NCI-H2196 (cell line): Measurements from ENCODE around the gene ARMC12.
"Not testable (repeated sequence)": the region's sequence is repeated elsewhere in the genome, so short reads cannot be mapped to it uniquely, and the experiment has no call there.

Experiments
- DNase-seq: peaks from one replicate; lab custom pipeline; 2025; ENCODE audit not compliant: unreplicated experiment; lab: John Stamatoyannopoulos, UW

Gene ARMC12

DNA sequence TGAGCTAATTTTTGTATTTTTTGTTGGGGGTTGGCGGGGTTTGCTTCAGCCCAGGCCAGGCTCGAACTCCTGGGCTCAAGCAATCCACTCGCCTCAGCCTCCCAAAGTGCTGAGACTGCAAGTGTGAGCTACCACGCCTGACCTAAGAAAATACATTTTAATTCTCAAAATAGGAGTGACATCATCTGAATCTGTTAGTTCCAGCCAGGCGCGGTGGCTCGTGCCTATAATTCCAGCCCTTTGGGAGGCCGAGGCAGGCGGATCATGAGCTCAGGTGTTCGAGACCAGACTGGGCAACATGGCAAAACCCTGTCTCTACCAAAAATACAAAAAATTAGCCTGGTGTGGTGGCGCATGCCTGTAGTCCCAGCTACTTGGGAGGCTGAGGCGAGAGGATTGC, 2.5 kb upstream of the ARMC12 start:
- DNase-seq = not testable (repeated sequence)

GRCh38 chr6:35735452-35735851, 1.4 kb upstream of the ARMC12 start:
- no peak for DNase-seq

- peak; percentile 74 for DNase-seq
Observed at GRCh38 chr6:35736253-35736894, 458 bp upstream of the ARMC12 start.

- DNase-seq = peak; percentile 69
Observed at GRCh38 chr6:35737413-35738211, 780 bp downstream of the ARMC12 start.

DNA sequence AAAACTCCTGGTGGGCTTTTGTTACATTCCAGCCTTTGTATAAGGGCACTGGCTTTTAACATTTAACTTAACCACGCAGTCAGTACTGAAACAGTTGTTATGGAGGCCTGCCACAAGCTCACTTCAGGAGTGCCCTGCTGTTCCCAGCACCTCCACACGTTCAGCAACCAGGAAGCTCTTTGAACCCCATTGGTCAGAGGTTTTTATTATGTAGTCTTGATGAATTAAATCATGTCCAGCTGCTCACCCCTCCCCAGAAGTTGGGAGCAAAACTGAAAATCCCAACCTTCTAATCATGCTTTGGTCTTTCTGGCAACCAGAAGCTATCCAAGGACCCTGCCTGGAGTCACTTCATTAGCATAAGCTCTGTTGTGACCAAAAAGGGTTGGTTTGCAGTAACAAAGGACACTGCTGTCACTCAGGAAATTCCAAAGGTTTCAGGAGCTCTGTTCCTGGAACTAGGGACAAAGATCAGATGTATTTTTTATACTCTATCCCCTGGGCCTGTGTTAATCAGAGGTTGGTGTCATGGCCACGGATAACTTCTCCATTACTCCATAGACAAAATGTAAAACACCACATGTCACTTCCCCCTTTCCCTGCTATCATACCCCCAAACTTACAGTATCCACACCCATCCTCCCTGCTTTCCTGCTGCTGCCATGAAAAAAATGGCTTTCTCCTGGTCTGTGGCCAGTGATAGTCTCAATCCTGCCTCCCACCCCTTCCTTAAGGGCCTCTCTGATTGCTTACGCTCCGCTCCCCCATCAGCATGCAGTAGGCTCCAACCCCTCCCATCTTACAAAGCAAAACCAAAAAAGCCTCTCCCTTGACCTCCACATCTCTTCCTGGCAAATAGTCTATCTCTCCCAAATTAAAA, 3.1 kb downstream of the ARMC12 start:
- no peak for DNase-seq

- DNase-seq = no peak
Observed at GRCh38 chr6:35742842-35743241, 6.0 kb downstream of the ARMC12 start.

DNA sequence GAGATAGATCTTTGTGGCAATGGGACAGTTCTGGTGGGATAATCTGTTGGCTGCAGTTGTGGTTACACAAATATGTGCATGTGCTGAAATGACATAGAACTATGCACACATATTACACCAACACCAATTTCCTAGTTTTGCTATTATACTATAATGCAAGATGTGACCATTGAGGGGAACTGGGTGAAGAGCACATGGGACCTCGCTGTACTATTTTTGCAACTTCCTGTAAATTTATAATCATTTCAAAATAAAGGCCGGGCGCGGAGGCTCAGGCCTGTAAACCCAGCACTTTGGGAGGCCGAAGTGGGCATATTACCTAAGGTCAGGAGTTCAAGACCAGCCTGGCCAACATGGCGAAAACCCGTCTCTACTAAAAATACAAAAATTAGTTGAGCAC, 8.7 kb downstream of the ARMC12 start:
- DNase-seq = no peak

- no peak for DNase-seq
Observed at GRCh38 chr6:35746516-35746915, 9.7 kb downstream of the ARMC12 start.

DNA sequence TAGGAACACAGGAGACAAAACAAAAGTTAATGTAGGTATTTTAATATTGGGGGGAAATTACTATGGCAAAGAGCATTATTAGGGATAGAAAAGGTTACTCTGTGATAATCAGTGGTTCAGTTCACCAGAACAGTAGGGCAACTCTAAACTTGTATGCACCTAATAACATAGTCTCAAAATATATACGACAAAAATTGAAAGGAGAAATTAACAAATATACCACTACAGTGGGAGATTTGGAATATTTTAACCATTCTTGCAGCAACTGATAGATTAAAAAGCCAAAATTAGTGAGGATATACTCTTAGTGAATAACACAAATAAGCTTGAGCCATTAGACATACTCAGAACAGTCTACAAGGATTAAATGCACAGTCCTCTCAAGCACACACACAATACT, 11.0 kb downstream of the ARMC12 start:
- DNase-seq = no peak

GRCh38 chr6:35750557-35750956, 13.7 kb downstream of the ARMC12 start:
- DNase-seq = no peak

DNA sequence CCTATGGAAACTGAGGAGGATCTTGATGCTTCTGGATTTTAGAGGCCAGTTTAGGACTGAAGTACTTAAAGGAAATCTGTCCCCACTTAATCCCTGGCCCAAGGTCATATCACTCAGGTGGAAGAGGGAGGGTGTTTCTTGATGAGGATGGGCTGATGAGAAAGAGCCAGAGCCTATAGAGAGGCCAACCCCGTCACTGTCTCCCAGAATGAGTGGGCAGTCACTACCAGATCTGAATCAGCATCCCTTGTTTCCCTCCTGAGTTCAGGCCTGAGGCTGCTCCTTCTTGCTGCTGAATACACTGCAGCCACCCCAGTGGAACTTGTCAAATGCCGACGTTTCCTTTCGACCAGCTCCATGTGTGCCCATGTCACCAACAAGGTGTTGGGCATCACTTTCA, 14.8 kb downstream of the ARMC12 start:
- DNase-seq = no peak

DNA sequence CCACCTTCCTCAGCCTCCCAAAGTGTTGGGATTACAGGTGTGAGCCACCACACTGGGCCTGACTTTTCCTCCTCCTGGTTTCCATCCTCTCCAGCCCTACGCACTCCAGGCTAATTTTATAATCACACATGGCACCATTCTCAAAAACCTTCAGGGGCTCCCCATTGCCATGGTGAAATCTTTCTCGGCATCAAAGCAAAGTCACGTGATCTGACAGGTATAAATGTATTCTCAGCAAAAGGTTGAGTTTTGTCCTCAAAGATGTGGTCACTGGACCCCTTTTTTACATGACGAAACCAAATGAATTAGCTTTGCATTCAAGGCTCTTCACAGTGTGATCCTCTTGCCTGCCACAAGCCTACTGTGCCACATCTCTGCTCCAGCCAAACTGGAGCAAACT, 15.5 kb downstream of the ARMC12 start:
- no peak for DNase-seq

GRCh38 chr6:35754452-35755277, 17.8 kb downstream of the ARMC12 start:
- DNase-seq = peak; percentile 70

DNA sequence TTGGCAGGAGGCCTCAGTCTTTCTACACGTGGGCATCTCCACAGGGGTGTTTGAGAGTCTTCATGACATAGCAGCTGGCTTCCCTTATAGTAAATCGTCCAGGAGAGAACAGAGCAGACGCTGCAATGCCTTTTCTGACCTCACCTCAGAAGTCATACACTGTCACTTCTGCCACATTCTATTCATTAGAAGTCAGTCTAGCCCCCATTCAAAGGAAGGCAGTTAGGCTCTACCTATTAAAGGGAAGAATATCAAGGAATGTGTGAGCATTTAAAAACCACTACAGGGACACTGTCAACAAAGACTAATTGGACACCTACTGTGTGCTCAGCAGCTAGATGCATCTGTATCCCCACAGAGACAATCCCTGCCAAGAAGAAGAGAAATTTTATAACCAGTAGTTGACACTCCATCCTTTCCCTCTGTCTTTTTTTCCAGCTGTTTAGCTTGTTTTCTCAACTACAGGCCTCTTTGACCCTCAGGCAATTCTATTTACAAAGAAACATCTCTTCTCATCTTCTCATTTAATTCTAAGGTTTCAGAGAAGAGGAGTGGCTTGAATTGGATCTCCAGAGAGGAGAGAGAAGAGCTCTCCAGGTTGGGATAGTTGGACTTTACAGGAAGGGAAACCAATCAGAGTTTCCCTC, 18.6 kb downstream of the ARMC12 start:
- no peak for DNase-seq

- DNase-seq = no peak
Observed at GRCh38 chr6:35757456-35758123, 20.8 kb downstream of the ARMC12 start.

GRCh38 chr6:35759426-35759825, 22.6 kb downstream of the ARMC12 start:
- no peak for DNase-seq

GRCh38 chr6:35765739-35766138, 28.9 kb downstream of the ARMC12 start:
- no peak for DNase-seq

- DNase-seq = no peak
Observed at GRCh38 chr6:35769211-35769610, 32.4 kb downstream of the ARMC12 start.

DNA sequence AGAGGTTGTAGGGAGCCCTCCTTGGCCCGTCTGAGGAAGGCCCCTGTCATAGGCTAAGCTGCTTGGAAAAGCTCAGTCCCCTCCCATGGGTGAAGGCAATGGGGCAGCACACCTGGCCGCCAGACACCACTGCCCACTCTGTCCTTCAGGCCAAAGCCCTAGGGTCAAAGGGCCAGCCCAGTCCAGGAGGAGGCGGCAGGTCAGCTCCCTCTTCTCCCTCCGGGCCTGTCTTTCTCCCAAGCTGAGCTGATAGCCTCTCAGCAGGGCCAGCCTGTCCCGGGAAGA, 34.5 kb downstream of the ARMC12 start:
- DNase-seq = no peak
